BE2C (cell line): Measurements from ENCODE around the gene LRAT. TPM values are rescaled to one million over a fixed set of nuclear protein-coding genes. Genes with fewer than 3 reads are reported as not detected.
A peak's percentile ranks its signal among the peaks of the same experiment; 100 is the strongest.

Experiments
- DNase-seq: peaks from one replicate; pipeline ENCODE4 v3.0.0-alpha.2; 2020
- H3K27me3 ChIP-seq: fragments of 250-450 bp; sonication (Bioruptor Pico); 2 replicates; pipeline ENCODE4 v1.5.1; 2020; ENCODE audit warnings: mild to moderate bottlenecking
- H3K36me3 ChIP-seq: fragments of 250-450 bp; sonication (Bioruptor Pico); 2 replicates; pipeline ENCODE4 v1.5.1; 2020; ENCODE audit warnings: mild to moderate bottlenecking
- H3K4me1 ChIP-seq: fragments of 250-450 bp; sonication (Bioruptor Pico); 2 replicates; pipeline ENCODE4 v1.5.1; 2020
- H3K4me3 ChIP-seq: 2 replicates; pipeline ENCODE4 v1.5.1; 2011; ENCODE audit warnings: low read depth, low read length
- H3K9me3 ChIP-seq: fragments of 250-450 bp; sonication (Bioruptor Pico); 2 replicates; pipeline ENCODE4 v1.5.1; 2020
- CTCF ChIP-seq: IDR thresholded peaks from 2 replicates; pipeline ENCODE4 v1.5.1; 2012; ENCODE audit warnings: mild to moderate bottlenecking, low read depth, low read length
- polyA plus RNA-seq: library from polyadenylated mRNA; unstranded; fragments of >200 nt; gene quantifications from one replicate; pipeline ENCODE4 v1.2.1, GENCODE V29; 2012; ENCODE audit warnings: low read depth, missing spikeins; ENCODE audit not compliant: insufficient read length, insufficient read depth

LRAT gene
- not detected for polyA plus RNA-seq

- H3K27me3 ChIP-seq, result peaks cover 57% of the 10 kb centered on the region
Observed at GRCh38 chr4:154743683-154744340, at the start of gene LRAT. Gene LRAT (plus strand): TSS chr4:154744000. CDS start chr4:154744327, 327 bp downstream.

GRCh38 chr4:154707877-154708276, 35.9 kb upstream of the LRAT start:
- DNase-seq, result no peak
- Histone ChIP-seq H3K4me3 (no peak overlapping the region), H3K27me3 (peaks cover 2% of the 10 kb centered on the region; the same call in 1 of the 2 replicates)

More at GRCh38 chr4:154743683-154744340, at the start of gene LRAT:
- no peak for TF ChIP-seq CTCF
- DNase-seq, result peak; percentile 58
- Histone ChIP-seq H3K4me1 (no peaks in the 10 kb centered on the region), H3K4me3 (peak within 1 kb of the TSS; percentile 49), H3K9me3 (no peaks in the 10 kb centered on the region; the same call in 1 of the 2 replicates), H3K36me3 (no peaks in the 10 kb centered on the region)

GRCh38 chr4:154709550-154709949, 34.2 kb upstream of the LRAT start:
- no peak overlapping the region for H3K4me3 ChIP-seq
- no peaks in the 10 kb centered on the region for H3K36me3 ChIP-seq
- H3K9me3 ChIP-seq, result no peaks in the 10 kb centered on the region
- no peak for TF ChIP-seq CTCF
- no peaks in the 10 kb centered on the region for H3K4me1 ChIP-seq
- H3K27me3 ChIP-seq, result peaks cover 2% of the 10 kb centered on the region; the same call in 1 of the 2 replicates
- DNase-seq, result no peak

More at GRCh38 chr4:154707877-154708276, 35.9 kb upstream of the LRAT start:
- Histone ChIP-seq H3K4me1 (no peaks in the 10 kb centered on the region), H3K9me3 (no peaks in the 10 kb centered on the region), H3K36me3 (no peaks in the 10 kb centered on the region)
- TF ChIP-seq CTCF, result no peak

- Histone ChIP-seq H3K9me3 (no peaks in the 10 kb centered on the region), H3K4me3 (no peak overlapping the region), H3K36me3 (no peaks in the 10 kb centered on the region), H3K27me3 (peaks cover 2% of the 10 kb centered on the region; the same call in 1 of the 2 replicates), H3K4me1 (no peaks in the 10 kb centered on the region)
- no peak for DNase-seq
- no peak for TF ChIP-seq CTCF
Observed at GRCh38 chr4:154711522-154711921, 32.3 kb upstream of the LRAT start.

- Histone ChIP-seq H3K36me3 (no peaks in the 10 kb centered on the region), H3K9me3 (no peaks in the 10 kb centered on the region), H3K4me3 (no peak overlapping the region), H3K27me3 (peaks cover under 1% of the 10 kb centered on the region; the same call in 1 of the 2 replicates), H3K4me1 (no peaks in the 10 kb centered on the region)
- no peak for TF ChIP-seq CTCF
- no peak for DNase-seq
Observed at GRCh38 chr4:154714339-154715040, 29.3 kb upstream of the LRAT start.

GRCh38 chr4:154719087-154719486, 24.7 kb upstream of the LRAT start:
- no peak for DNase-seq
- Histone ChIP-seq H3K4me1 (no peaks in the 10 kb centered on the region), H3K9me3 (no peaks in the 10 kb centered on the region), H3K36me3 (no peaks in the 10 kb centered on the region), H3K4me3 (no peak overlapping the region), H3K27me3 (no peaks in the 10 kb centered on the region; the same call in 1 of the 2 replicates)
- TF ChIP-seq CTCF, result no peak
